Ascending aorta (tissue), 2 donors: Measurements from ENCODE around the gene SLIT3. TPM values are rescaled to one million over a fixed set of nuclear protein-coding genes. Genes with fewer than 3 reads are reported as not detected.

Experiments
- DNase-seq, 2 donors: peaks; one replicate each; pipeline ENCODE4 v3.0.0-alpha.2; 2019; ENCODE audit warnings: low spot score in 2 of 2
- H3K27ac ChIP-seq, 2 donors: fragments of 200-600 bp; sonication (generic); one replicate each; pipeline ENCODE4 v1.5.1; 2016 to 2017; ENCODE audit warnings: mild to moderate bottlenecking in 1 of 2
- H3K27me3 ChIP-seq: fragments of 200-600 bp; sonication (generic); one replicate; pipeline ENCODE4 v1.5.1; 2017
- H3K36me3 ChIP-seq, 2 donors: fragments of 200-600 bp; sonication (generic); one replicate each; pipeline ENCODE4 v1.5.1; 2016
- H3K4me1 ChIP-seq, 2 donors: fragments of 200-600 bp; sonication (generic); one replicate each; pipeline ENCODE4 v1.5.1; 2016 to 2017; ENCODE audit warnings: mild to moderate bottlenecking in 1 of 2
- H3K4me3 ChIP-seq, 2 donors: fragments of 200-600 bp; sonication (generic); one replicate each; pipeline ENCODE4 v1.5.1; 2016 to 2017; ENCODE audit warnings: mild to moderate bottlenecking in 1 of 2
- H3K9me3 ChIP-seq, 2 donors: fragments of 200-600 bp; sonication (generic); one replicate each; pipeline ENCODE4 v1.5.1; 2016
- intact Hi-C: fragments of 100-400 bp; cut with DNase I; formaldehyde crosslinking; loops from one replicate; pipeline ENCODE4 v1.15.1; 2023
- total RNA-seq: library from RNA; depleted of rRNA; stranded (reverse); fragments of >200 nt; gene quantifications from one replicate; pipeline ENCODE4 v1.1.0, GENCODE V29; 2016
- TF ChIP-seq, protein P1 (sequence below), 3 experiments: fragments of 200-600 bp in 2 of 3; fragments of 450-650 bp in 1 of 3; sonication (generic) in 2 of 3; IDR thresholded peaks; one replicate each; pipeline ENCODE4 v1.5.1; 2016 to 2019; ENCODE audit warnings: antibody characterized with exemption in 3 of 3, mild to moderate bottlenecking in 1 of 3, moderate library complexity in 1 of 3

Gene SLIT3
- total RNA-seq, 1 donor from 2014 or later, result 128 TPM

DNA sequence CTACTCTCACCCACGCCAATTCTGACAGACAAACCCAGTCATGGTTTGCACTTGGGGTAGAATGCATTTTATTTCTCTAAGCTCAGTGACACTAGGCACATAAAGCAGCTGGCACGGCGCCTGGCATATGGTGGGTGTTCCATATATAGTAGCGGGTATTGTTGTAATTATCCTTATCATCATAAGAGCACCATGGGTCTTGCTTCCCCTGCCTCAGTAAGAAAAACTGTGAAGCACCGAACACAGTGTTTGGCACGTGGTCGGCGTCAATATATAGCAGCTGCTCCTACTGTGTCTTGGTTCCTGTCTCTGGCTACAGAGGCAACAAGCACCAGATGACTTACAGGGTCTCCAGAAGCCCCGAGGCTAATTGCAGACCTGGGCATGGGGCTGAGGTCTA lies 527.7 kb downstream of the SLIT3 start:
- no peaks in the 10 kb centered on the region for H3K9me3 ChIP-seq
- peaks cover 14 to 20% of the 10 kb centered on the region in 2 donors for H3K36me3 ChIP-seq
- DNase-seq, result no peak
- no peaks in the 10 kb centered on the region for H3K27me3 ChIP-seq
- intact Hi-C loops, result no loop called here
- H3K4me1 ChIP-seq, result no peaks in the 10 kb centered on the region
- TF ChIP-seq, protein P1, sequence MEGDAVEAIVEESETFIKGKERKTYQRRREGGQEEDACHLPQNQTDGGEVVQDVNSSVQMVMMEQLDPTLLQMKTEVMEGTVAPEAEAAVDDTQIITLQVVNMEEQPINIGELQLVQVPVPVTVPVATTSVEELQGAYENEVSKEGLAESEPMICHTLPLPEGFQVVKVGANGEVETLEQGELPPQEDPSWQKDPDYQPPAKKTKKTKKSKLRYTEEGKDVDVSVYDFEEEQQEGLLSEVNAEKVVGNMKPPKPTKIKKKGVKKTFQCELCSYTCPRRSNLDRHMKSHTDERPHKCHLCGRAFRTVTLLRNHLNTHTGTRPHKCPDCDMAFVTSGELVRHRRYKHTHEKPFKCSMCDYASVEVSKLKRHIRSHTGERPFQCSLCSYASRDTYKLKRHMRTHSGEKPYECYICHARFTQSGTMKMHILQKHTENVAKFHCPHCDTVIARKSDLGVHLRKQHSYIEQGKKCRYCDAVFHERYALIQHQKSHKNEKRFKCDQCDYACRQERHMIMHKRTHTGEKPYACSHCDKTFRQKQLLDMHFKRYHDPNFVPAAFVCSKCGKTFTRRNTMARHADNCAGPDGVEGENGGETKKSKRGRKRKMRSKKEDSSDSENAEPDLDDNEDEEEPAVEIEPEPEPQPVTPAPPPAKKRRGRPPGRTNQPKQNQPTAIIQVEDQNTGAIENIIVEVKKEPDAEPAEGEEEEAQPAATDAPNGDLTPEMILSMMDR (IDR thresholded peaks at IDR 0.05), result no peak
- no peak overlapping the region for H3K4me3 ChIP-seq
- no peak overlapping the region for H3K27ac ChIP-seq

DNA sequence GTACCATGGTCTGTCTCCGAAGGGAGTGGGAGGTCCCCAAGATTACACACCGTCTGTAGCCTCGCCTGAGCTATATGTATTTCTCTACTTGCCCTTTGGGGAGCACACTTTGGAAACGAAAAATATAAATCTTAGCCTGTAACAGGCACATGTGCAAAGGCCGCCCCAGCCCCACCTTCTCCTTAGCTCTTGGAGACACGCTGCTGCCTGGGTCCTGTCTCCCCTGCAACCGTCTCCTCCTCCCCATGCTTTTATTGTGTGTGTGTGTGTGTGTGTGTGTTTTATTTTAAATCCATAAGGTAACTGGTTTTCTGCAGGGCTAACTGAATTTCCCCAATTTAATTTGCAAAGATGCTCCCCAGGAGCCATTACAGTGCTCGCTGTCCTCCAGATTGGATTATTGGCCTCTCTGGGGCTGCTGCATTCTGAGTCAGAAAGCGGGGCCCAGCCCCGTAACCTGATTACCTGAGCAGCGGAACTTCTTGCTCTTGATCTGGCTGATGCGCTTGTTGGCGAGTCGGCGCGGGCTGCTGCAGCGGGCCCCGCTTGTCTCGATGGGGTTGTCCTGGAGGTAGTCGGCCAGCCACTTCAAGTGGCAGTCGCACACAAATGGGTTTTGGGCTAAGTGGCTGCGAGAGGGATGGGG lies 528.5 kb downstream of the SLIT3 start:
- no peak overlapping the region for H3K27ac ChIP-seq
- H3K4me1 ChIP-seq, result no peaks in the 10 kb centered on the region
- peaks cover 14 to 20% of the 10 kb centered on the region in 2 donors for H3K36me3 ChIP-seq
- no peak for DNase-seq
- intact Hi-C loops, result no loop called here
- H3K9me3 ChIP-seq, result no peaks in the 10 kb centered on the region
- TF ChIP-seq, protein P1 (IDR thresholded peaks at IDR 0.05), result no peak
- no peaks in the 10 kb centered on the region for H3K27me3 ChIP-seq
- no peak overlapping the region for H3K4me3 ChIP-seq

DNA sequence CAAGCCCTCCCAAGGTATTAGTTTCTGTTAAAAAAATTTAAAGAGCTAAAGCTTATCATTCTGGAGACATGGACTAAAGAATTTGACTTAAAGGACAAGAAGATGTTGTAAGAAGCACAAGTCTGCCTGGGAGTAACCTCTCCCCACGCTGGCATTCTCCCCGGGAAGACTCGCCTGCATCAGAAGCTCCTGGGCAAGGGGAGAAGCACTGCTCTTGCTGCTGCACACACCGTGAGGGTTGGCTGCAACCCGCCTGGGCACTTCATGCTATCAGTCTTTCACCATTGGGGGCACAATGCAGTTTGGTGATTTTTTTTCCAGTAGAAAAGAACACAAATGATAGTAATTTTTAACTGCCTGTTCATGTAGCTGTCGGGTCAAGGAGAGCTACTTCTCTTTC lies 529.3 kb downstream of the SLIT3 start:
- TF ChIP-seq, protein P1 (IDR thresholded peaks at IDR 0.05), result no peak
- H3K9me3 ChIP-seq, result no peaks in the 10 kb centered on the region
- peaks cover 14 to 20% of the 10 kb centered on the region in 2 donors for H3K36me3 ChIP-seq
- intact Hi-C loops, result no loop called here
- no peak overlapping the region for H3K4me3 ChIP-seq
- H3K27ac ChIP-seq, result no peak overlapping the region
- H3K27me3 ChIP-seq, result no peaks in the 10 kb centered on the region
- no peaks in the 10 kb centered on the region for H3K4me1 ChIP-seq
- no peak for DNase-seq

DNA sequence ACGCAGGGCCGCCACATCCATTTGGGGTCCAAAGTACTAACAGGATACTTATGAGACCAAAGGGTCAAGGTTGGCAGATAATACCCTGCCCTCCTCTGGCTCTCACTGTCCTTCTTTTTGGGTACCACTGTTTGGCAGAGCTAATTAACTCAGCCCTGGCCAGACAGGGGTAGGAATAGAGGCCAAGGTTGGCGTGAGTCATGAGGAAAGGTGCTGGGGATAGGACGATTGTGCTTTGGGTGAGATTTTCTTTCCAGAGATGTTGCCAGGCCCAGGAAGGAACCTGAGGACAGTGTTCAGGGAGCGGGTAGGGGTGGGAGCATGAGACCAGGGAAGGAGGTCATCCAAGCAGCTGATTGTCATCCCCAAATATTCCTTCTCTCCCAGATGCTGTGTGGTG lies 529.9 kb downstream of the SLIT3 start:
- no peak overlapping the region for H3K27ac ChIP-seq
- intact Hi-C loops, result no loop called here
- no peak for DNase-seq

DNA sequence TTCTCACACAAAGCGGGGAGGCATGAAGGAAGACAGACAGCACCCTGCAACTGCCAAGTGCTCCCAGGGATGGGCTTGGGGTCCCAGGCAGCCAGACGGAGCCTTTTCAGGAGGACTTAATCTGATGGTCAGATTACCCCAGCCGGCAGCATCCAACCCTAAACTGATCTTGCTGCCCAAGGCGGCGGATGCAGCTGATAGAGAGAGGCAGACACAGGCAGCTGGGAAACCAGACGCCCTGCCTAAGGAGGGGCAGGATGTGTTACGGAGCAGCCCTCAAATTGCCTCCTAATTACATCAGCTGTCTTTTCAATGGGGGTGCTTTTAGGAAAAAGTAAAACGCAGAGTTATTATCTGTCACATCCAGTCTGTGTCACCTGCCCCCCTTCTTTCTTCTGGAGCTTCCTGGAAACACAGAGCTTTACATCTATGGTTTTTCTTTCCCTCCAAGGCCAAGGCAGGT lies 530.9 kb downstream of the SLIT3 start:
- intact Hi-C loops, result no loop called here
- TF ChIP-seq, protein P1 (IDR thresholded peaks at IDR 0.05), result no peak
- H3K27me3 ChIP-seq, result no peaks in the 10 kb centered on the region
- peaks cover 0 to 7% of the 10 kb centered on the region in 2 donors for H3K4me1 ChIP-seq
- no peaks in the 10 kb centered on the region for H3K9me3 ChIP-seq
- no peak overlapping the region for H3K27ac ChIP-seq
- DNase-seq, result no peak
- peaks cover 14 to 20% of the 10 kb centered on the region in 2 donors for H3K36me3 ChIP-seq
- H3K4me3 ChIP-seq, result no peak overlapping the region

More for the DNA sequence above, 529.9 kb downstream of the SLIT3 start:
- H3K36me3 ChIP-seq, result peaks cover 14 to 20% of the 10 kb centered on the region in 2 donors
- no peaks in the 10 kb centered on the region for H3K9me3 ChIP-seq
- TF ChIP-seq, protein P1 (IDR thresholded peaks at IDR 0.05), result no peak
- no peak overlapping the region for H3K4me3 ChIP-seq
- H3K27me3 ChIP-seq, result no peaks in the 10 kb centered on the region
- peaks cover 0 to 3% of the 10 kb centered on the region in 2 donors for H3K4me1 ChIP-seq
